Ascending aorta (tissue), 2 donors: ENCODE data around the gene PIEZO2. TPM values are rescaled to one million over a fixed set of nuclear protein-coding genes. Genes with fewer than 3 reads are reported as not detected.

Source experiments
- DNase-seq, 2 donors: peaks; one replicate each; pipeline ENCODE4 v3.0.0-alpha.2; 2019; ENCODE audit warnings: low spot score in 2 of 2
- H3K27ac ChIP-seq, 2 donors: fragments of 200-600 bp; sonication (generic); one replicate each; pipeline ENCODE4 v1.5.1; 2016 to 2017; ENCODE audit warnings: mild to moderate bottlenecking in 1 of 2
- H3K27me3 ChIP-seq: fragments of 200-600 bp; sonication (generic); one replicate; pipeline ENCODE4 v1.5.1; 2017
- H3K36me3 ChIP-seq, 2 donors: fragments of 200-600 bp; sonication (generic); one replicate each; pipeline ENCODE4 v1.5.1; 2016
- H3K4me1 ChIP-seq, 2 donors: fragments of 200-600 bp; sonication (generic); one replicate each; pipeline ENCODE4 v1.5.1; 2016 to 2017; ENCODE audit warnings: mild to moderate bottlenecking in 1 of 2
- H3K4me3 ChIP-seq, 2 donors: fragments of 200-600 bp; sonication (generic); one replicate each; pipeline ENCODE4 v1.5.1; 2016 to 2017; ENCODE audit warnings: mild to moderate bottlenecking in 1 of 2
- H3K9me3 ChIP-seq, 2 donors: fragments of 200-600 bp; sonication (generic); one replicate each; pipeline ENCODE4 v1.5.1; 2016
- intact Hi-C: fragments of 100-400 bp; cut with DNase I; formaldehyde crosslinking; loops from one replicate; pipeline ENCODE4 v1.15.1; 2023
- total RNA-seq: library from RNA; depleted of rRNA; stranded (reverse); fragments of >200 nt; gene quantifications from one replicate; pipeline ENCODE4 v1.1.0, GENCODE V29; 2016
- TF ChIP-seq, protein P1 (sequence below), 3 experiments: fragments of 200-600 bp in 2 of 3; fragments of 450-650 bp in 1 of 3; sonication (generic) in 2 of 3; IDR thresholded peaks; one replicate each; pipeline ENCODE4 v1.5.1; 2016 to 2019; ENCODE audit warnings: antibody characterized with exemption in 3 of 3, mild to moderate bottlenecking in 1 of 3, moderate library complexity in 1 of 3

PIEZO2 gene
- total RNA-seq, 1 donor from 2014 or later: 3.1 TPM

DNA sequence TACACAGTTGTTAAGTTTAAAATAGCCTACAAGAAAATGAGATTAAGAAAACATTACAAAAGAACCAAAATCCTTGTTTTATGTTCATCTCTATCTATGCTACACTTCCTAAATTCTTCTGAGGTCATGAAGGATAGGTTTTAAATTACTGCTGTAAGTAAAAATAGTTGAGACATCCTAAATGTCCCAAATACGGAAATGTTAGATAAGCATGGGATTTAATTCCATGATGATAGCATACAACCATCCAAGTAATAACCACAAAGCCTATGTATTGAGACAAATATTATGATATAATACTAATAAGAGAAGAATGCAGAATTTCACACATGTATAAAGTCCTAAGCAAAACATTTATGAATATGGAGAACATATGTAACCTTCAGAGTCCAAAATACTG, 34.1 kb downstream of the PIEZO2 start:
- TF ChIP-seq, protein P1, sequence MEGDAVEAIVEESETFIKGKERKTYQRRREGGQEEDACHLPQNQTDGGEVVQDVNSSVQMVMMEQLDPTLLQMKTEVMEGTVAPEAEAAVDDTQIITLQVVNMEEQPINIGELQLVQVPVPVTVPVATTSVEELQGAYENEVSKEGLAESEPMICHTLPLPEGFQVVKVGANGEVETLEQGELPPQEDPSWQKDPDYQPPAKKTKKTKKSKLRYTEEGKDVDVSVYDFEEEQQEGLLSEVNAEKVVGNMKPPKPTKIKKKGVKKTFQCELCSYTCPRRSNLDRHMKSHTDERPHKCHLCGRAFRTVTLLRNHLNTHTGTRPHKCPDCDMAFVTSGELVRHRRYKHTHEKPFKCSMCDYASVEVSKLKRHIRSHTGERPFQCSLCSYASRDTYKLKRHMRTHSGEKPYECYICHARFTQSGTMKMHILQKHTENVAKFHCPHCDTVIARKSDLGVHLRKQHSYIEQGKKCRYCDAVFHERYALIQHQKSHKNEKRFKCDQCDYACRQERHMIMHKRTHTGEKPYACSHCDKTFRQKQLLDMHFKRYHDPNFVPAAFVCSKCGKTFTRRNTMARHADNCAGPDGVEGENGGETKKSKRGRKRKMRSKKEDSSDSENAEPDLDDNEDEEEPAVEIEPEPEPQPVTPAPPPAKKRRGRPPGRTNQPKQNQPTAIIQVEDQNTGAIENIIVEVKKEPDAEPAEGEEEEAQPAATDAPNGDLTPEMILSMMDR (IDR thresholded peaks at IDR 0.05): no peak
- Histone ChIP-seq H3K4me3 (no peak overlapping the region), H3K36me3 (no peaks in the 10 kb centered on the region), H3K27me3 (no peaks in the 10 kb centered on the region), H3K27ac (no peak overlapping the region), H3K9me3 (no peaks in the 10 kb centered on the region), H3K4me1 (no peaks in the 10 kb centered on the region)
- DNase-seq: no peak
- intact Hi-C loops: no loop called here

DNA sequence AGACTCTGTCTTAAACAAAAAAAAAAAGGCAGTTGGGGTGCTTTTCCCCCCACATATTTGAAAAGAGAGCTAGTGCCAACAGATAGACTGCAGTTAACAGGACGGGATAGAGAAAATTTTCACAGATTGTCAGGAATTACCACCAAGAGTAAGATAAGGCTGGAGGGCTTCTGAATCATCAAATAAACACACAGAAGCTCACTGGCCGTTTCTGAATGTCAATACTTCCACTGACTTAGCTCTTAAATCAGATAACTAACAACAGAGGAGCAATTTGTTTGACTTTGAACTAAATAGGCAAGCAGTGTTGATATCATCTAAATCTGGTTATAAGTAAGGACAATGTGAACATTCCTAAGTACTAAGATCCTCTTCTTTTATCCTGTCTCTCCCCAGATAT, 34.7 kb downstream of the PIEZO2 start:
- Histone ChIP-seq H3K36me3 (no peaks in the 10 kb centered on the region), H3K4me1 (no peaks in the 10 kb centered on the region), H3K9me3 (no peaks in the 10 kb centered on the region), H3K27me3 (no peaks in the 10 kb centered on the region), H3K4me3 (no peak overlapping the region), H3K27ac (no peak overlapping the region)
- no peak for DNase-seq
- intact Hi-C loops: no loop called here
- TF ChIP-seq, protein P1 (IDR thresholded peaks at IDR 0.05): no peak

DNA sequence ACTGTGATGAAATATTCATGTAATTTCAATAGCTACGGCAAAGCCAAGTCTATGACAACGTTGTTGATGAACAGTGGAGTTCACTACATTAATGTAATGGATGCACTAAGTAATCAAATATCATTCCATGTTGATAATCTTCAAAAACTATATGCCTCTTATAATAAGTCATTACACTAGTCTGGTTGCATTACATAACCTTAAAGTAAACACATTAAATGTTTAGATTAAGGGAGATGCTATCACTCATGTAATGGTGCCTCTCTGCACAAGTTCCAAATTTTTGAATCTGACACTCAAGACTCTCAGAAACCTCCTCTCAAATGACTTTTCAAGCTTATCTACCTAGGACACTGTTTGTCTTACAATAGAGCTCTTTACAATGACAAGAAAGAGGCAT, 35.4 kb downstream of the PIEZO2 start:
- no peaks in the 10 kb centered on the region for H3K36me3 ChIP-seq
- intact Hi-C loops: no loop called here
- no peak overlapping the region for H3K4me3 ChIP-seq
- DNase-seq: no peak
- H3K9me3 ChIP-seq: no peaks in the 10 kb centered on the region
- H3K27me3 ChIP-seq: no peaks in the 10 kb centered on the region
- no peak overlapping the region for H3K27ac ChIP-seq
- no peaks in the 10 kb centered on the region for H3K4me1 ChIP-seq
- TF ChIP-seq, protein P1 (IDR thresholded peaks at IDR 0.05): no peak

DNA sequence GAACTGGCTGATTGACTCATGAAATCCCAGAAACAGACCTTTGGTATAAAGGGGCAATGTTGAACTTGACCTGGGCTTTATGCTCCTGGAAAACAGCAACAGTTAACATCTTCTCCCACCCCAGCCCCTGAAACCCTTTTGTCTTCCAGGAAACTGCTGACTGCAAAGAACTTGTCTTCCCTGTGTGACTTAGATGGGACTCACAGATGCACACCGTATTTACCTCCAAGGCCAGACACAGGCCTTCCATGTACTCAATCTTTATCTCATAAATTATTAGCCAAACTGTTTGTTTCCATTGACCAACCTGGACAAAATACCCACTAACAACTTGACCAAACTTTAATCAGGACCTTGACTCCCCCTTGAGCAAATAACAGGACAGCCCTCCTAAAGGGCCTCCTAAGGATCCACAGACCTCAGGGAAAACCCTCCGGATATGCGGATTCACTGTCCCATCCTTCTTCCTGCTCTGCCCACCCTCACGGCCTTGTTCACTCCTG, 36.3 kb downstream of the PIEZO2 start:
- Histone ChIP-seq H3K27ac (no peak overlapping the region), H3K27me3 (no peaks in the 10 kb centered on the region), H3K36me3 (no peaks in the 10 kb centered on the region), H3K9me3 (no peaks in the 10 kb centered on the region), H3K4me1 (no peaks in the 10 kb centered on the region), H3K4me3 (no peak overlapping the region)
- TF ChIP-seq, protein P1 (IDR thresholded peaks at IDR 0.05): no peak
- intact Hi-C loops: no loop called here
- no peak for DNase-seq

DNA sequence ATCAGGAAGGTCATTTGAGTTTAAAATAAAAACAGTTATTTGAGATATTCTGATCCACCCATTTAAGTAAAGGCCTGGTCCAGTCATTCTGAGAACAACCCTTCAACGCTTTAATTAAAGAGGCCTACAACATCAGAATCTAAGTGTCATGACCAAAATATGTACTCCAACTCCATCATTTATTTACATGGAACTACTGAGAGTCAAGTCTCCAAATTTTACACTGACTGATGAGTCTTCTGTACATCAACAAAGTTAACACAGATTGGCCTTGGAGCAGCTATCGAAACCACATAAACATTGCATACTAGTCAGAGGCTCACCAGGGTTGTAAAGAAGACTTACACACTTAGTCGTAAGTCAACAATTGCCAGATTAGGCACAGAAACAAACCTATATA, 37.1 kb downstream of the PIEZO2 start:
- H3K4me1 ChIP-seq: no peaks in the 10 kb centered on the region
- H3K27me3 ChIP-seq: no peaks in the 10 kb centered on the region
- no peak overlapping the region for H3K4me3 ChIP-seq
- no peak overlapping the region for H3K27ac ChIP-seq
- no peaks in the 10 kb centered on the region for H3K36me3 ChIP-seq
- no peaks in the 10 kb centered on the region for H3K9me3 ChIP-seq
- intact Hi-C loops: no loop called here
- TF ChIP-seq, protein P1 (IDR thresholded peaks at IDR 0.05): no peak
- DNase-seq: no peak

DNA sequence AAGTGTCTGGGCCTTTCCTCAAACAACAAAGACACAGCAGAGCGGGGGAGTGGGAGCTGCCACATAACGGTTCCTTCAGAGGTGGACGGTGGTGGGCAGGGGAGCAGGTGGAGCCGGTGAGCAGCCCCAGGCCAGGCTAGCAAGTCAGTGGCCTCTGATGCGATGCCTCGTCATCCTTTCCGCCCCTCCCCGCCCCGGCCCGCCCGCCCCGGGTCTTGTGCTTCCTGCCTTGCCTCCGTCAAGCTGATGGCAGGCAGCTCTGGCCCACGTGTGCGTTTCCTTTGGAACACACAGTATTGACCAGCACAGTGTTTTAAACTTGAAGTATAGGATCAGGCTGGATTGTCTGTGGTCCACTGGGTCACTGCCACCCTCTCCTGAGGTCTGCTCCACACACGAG, 38.9 kb downstream of the PIEZO2 start:
- TF ChIP-seq, protein P1 (IDR thresholded peaks at IDR 0.05): no peak
- H3K27ac ChIP-seq: no peak overlapping the region
- DNase-seq: no peak
- intact Hi-C loops: no loop called here
- H3K4me3 ChIP-seq: no peak overlapping the region
- H3K4me1 ChIP-seq: no peaks in the 10 kb centered on the region
- H3K36me3 ChIP-seq: no peaks in the 10 kb centered on the region
- H3K9me3 ChIP-seq: no peaks in the 10 kb centered on the region
- no peaks in the 10 kb centered on the region for H3K27me3 ChIP-seq
